CD4-positive, alpha-beta memory T cell (primary cell): ENCODE results near the gene PLG. TPM values are rescaled to one million over a fixed set of nuclear protein-coding genes. Genes with fewer than 3 reads are reported as not detected.
A peak's percentile ranks its signal among the peaks of the same experiment; 100 is the strongest.

ENCODE experiments used
- CTCF ChIA-PET: fragments of 350-600 bp; sonication (Branson Sonifier 250); formaldehyde crosslinking; loops from one replicate; lab custom pipeline; 2021; ENCODE audit warnings: inconsistent platforms; ENCODE audit not compliant: partially characterized antibody; lab: Charles Lee
- POLR2A ChIA-PET: fragments of 350-600 bp; sonication (Branson Sonifier 250); formaldehyde crosslinking; loops from one replicate; lab custom pipeline; 2021; ENCODE audit not compliant: partially characterized antibody; lab: Charles Lee
- DNase-seq, 5 donors: peaks; one replicate each; pipeline versions ENCODE4 v3.0.0 to v3.0.0-alpha.2; 2020 to 2022; ENCODE audit warnings: mixed read lengths in 1 of 5
- H3K27ac ChIP-seq: one replicate; pipeline ENCODE4 v1.7.0; 2013; ENCODE audit warnings: low read depth, low read length
- H3K27me3 ChIP-seq: 2 replicates; pipeline ENCODE4 v1.7.0; 2013; ENCODE audit warnings: mild to moderate bottlenecking, low read length, moderate library complexity; ENCODE audit not compliant: insufficient read depth
- H3K36me3 ChIP-seq: 2 replicates; pipeline ENCODE4 v1.7.0; 2013; ENCODE audit warnings: mild to moderate bottlenecking, low read length, moderate library complexity; ENCODE audit not compliant: insufficient read depth
- H3K4me1 ChIP-seq: 2 replicates; pipeline ENCODE4 v1.7.0; 2013; ENCODE audit warnings: mild to moderate bottlenecking, low read length, moderate library complexity; ENCODE audit not compliant: insufficient read depth
- H3K4me3 ChIP-seq, 2 donors: one replicate each; pipeline ENCODE4 v1.7.0; 2013; ENCODE audit warnings: low read length in 2 of 2, mild to moderate bottlenecking in 1 of 2
- H3K9me3 ChIP-seq, 2 donors: one replicate each; pipeline ENCODE4 v1.7.0; 2013; ENCODE audit warnings: low read length in 2 of 2, control low read depth in 1 of 2; ENCODE audit not compliant: control insufficient read depth in 1 of 2
- H3K27ac Mint-ChIP-seq, 7 donors: one replicate each; pipeline ENCODE4 v1.8.0; 2020 to 2021; ENCODE audit warnings: mixed read lengths in 7 of 7, mild to moderate bottlenecking in 6 of 7, inconsistent platforms in 3 of 7, moderate library complexity in 3 of 7
- H3K27me3 Mint-ChIP-seq, 2 donors: one replicate each; pipeline ENCODE4 v1.8.0; 2020 to 2021; ENCODE audit warnings: mixed read lengths in 2 of 2
- H3K36me3 Mint-ChIP-seq, 2 donors: one replicate each; pipeline ENCODE4 v1.8.0; 2020 to 2021; ENCODE audit warnings: mixed read lengths in 2 of 2, inconsistent platforms in 1 of 2, mild to moderate bottlenecking in 1 of 2
- H3K4me1 Mint-ChIP-seq, 4 donors: one replicate each; pipeline ENCODE4 v1.8.0; 2020 to 2021; ENCODE audit warnings: mixed read lengths in 4 of 4, mild to moderate bottlenecking in 1 of 4
- H3K4me3 Mint-ChIP-seq, 8 donors: one replicate each; pipeline ENCODE4 v1.8.0; 2020 to 2021; ENCODE audit warnings: mixed read lengths in 8 of 8, mild to moderate bottlenecking in 7 of 8, moderate library complexity in 6 of 8, inconsistent platforms in 3 of 8
- H3K9me3 Mint-ChIP-seq, 8 donors: one replicate each; pipeline ENCODE4 v1.8.0; 2020 to 2021; ENCODE audit warnings: mixed read lengths in 8 of 8, mild to moderate bottlenecking in 5 of 8, inconsistent platforms in 3 of 8, moderate library complexity in 1 of 8
- intact Hi-C: fragments of 100-400 bp; cut with micrococcal nuclease; formaldehyde crosslinking; loops from one replicate; pipeline ENCODE4 v1.15.1; 2023
- polyA plus RNA-seq, 2 donors: library from polyadenylated mRNA; unstranded; fragments of 300-500 nt; fragmentation: Illumina TruSeq; gene quantifications; one replicate each; pipeline ENCODE4 v1.2.3, GENCODE V29; 2021
- total RNA-seq, 2 experiments: library from RNA; stranded (reverse); gene quantifications; one replicate each; pipeline ENCODE4 v1.2.3, GENCODE V29; 2021

The PLG gene
- total and polyA plus RNA-seq, 4 experiments from 2014 or later: 0.69 to 0.73 TPM; not detected in 2

DNA sequence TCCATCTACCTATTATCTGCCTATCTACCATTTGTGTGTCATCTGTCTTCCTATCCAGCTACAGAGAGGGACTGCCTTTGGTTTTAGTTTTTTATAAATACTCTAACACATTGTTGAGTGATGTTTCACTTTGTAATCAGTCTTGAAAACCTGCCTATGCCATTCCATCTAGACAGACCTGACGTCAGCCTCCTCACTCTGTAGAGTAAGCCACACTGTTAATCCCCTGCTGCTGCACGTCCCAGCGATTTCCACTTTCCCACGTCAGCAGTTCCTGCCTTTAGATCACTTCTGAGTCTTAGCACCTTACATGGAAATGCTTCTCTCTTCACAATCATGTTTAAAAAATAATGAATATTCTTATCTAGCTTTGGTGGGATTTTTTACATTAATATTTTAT, 54.8 kb downstream of the PLG start:
- ChIA-PET CTCF (interaction anchor here (1.3 kb wide), 1 partner anchor 10 kb away, joined by 4 read pairs; no protein-coding TSS in a partner anchor), POLR2A (no interaction called here)
- H3K4me3 Mint-ChIP-seq: no peak overlapping the region
- H3K9me3 Mint-ChIP-seq: peaks cover 0 to 15% (median 6%) of the 10 kb centered on the region in 8 donors
- no peaks in the 10 kb centered on the region for H3K4me1 Mint-ChIP-seq
- H3K27ac Mint-ChIP-seq: no peak overlapping the region
- Histone ChIP-seq H3K27ac (no peak overlapping the region), H3K27me3 (peaks cover 3% of the 10 kb centered on the region), H3K36me3 (no peaks in the 10 kb centered on the region), H3K9me3 (no peaks in the 10 kb centered on the region), H3K4me3 (no peak overlapping the region), H3K4me1 (no peaks in the 10 kb centered on the region)
- intact Hi-C loops: no loop called here
- peaks cover 16 to 22% of the 10 kb centered on the region in 2 donors for H3K27me3 Mint-ChIP-seq
- no peaks in the 10 kb centered on the region for H3K36me3 Mint-ChIP-seq
- no peak for DNase-seq

DNA sequence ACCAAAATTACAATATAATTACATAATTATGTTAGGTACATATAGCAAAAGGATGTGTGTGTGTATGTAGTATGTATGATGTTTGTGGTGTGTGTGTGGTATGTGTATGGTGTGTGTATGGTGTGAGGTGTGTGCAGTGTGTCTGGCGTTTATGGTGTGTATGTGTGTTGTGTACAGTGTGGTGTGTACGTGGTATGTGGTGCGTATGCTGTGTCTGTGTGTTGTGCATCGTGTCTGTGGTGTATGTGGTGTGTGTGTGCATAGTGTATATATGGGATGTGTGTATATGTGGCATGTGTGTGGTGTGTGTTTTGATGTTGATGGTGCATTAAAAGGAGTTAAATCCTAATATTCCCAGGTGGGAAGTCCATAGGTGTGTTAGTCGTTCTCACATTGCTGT, 62.8 kb downstream of the PLG start:
- H3K9me3 Mint-ChIP-seq: peaks cover 3 to 17% (median 9%) of the 10 kb centered on the region in 8 donors

DNA sequence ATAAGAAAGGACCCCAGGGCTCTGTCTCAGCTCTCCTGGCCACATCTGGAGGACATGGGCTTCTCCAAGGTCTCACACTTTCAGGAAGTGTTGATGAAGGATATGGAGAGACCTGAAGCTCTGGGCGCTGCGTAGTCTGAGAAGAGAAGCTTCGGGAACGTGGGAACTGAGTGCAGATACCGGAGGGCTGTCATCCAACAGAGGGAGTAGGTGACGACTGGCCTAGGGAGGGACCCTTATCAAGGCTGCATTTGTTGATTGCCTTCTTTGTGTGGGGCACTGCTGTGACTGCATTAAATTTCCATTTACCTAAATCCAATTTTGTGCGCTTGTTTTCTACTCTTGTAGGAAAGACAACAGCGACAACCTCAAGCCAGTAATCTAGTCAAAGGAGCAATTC, 63.4 kb downstream of the PLG start:
- H3K36me3 Mint-ChIP-seq: no peaks in the 10 kb centered on the region
- no peak for DNase-seq
- H3K27me3 Mint-ChIP-seq: peaks cover 17 to 23% of the 10 kb centered on the region in 2 donors
- H3K9me3 ChIP-seq: no peaks in the 10 kb centered on the region
- H3K27ac Mint-ChIP-seq: no peak overlapping the region
- ChIA-PET POLR2A (no interaction called here), CTCF (interaction anchor here (1.0 kb wide), 1 partner anchor 902 kb away, joined by 3 read pairs; no protein-coding TSS in a partner anchor)
- H3K4me1 Mint-ChIP-seq: peaks cover 3 to 8% (median 6%) of the 10 kb centered on the region in 4 donors
- no peak overlapping the region for H3K27ac ChIP-seq
- H3K4me1 ChIP-seq: no peaks in the 10 kb centered on the region
- no peak overlapping the region for H3K4me3 ChIP-seq
- intact Hi-C loops: no loop called here
- H3K9me3 Mint-ChIP-seq: peaks cover 3 to 14% (median 9%) of the 10 kb centered on the region in 8 donors
- H3K4me3 Mint-ChIP-seq: no peak overlapping the region
- no peaks in the 10 kb centered on the region for H3K36me3 ChIP-seq
- no peaks in the 10 kb centered on the region for H3K27me3 ChIP-seq

More for the DNA sequence above, 62.8 kb downstream of the PLG start:
- H3K4me1 Mint-ChIP-seq: peaks cover 3 to 8% (median 6%) of the 10 kb centered on the region in 4 donors
- H3K27me3 Mint-ChIP-seq: peaks cover 18 to 23% of the 10 kb centered on the region in 2 donors
- H3K27me3 ChIP-seq: no peaks in the 10 kb centered on the region
- no peak overlapping the region for H3K27ac Mint-ChIP-seq
- CTCF ChIA-PET: no interaction called here
- no peaks in the 10 kb centered on the region for H3K36me3 Mint-ChIP-seq
- no peaks in the 10 kb centered on the region for H3K4me1 ChIP-seq
- no peak for DNase-seq
- POLR2A ChIA-PET: no interaction called here
- H3K4me3 ChIP-seq: no peak overlapping the region
- no peak overlapping the region for H3K27ac ChIP-seq
- intact Hi-C loops: no loop called here
- no peaks in the 10 kb centered on the region for H3K9me3 ChIP-seq
- no peak overlapping the region for H3K4me3 Mint-ChIP-seq
- no peaks in the 10 kb centered on the region for H3K36me3 ChIP-seq

DNA sequence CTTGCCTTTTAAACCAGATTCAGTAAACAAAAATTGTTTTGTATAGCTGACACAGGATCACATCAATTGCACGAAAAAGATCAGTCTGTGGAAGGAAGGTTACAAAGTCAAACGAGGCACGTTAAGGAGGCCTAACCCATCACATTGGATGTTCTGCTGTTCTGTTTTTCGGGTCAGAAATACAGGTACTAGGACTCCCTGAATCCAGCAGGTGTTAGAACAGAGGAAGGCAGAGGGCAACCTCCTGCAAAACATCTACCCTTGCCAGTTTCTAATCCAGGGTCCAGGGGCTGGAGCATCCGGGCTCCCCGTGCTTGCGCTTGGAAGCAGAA, 64.6 kb downstream of the PLG start:
- Mint-ChIP-seq H3K9me3 (peaks cover 3 to 12% (median 7%) of the 10 kb centered on the region in 8 donors), H3K4me1 (peaks cover 3 to 8% (median 6%) of the 10 kb centered on the region in 4 donors), H3K4me3 (peak overlapping the region in 6 of 8 donors; percentile 1 to 67 (median 49)), H3K36me3 (no peaks in the 10 kb centered on the region), H3K27me3 (peaks cover 18 to 23% of the 10 kb centered on the region in 2 donors), H3K27ac (no peak overlapping the region)
- Histone ChIP-seq H3K36me3 (no peaks in the 10 kb centered on the region), H3K27ac (no peak overlapping the region), H3K27me3 (no peaks in the 10 kb centered on the region), H3K9me3 (no peaks in the 10 kb centered on the region), H3K4me1 (no peaks in the 10 kb centered on the region), H3K4me3 (no peak overlapping the region)
- CTCF ChIA-PET: interaction anchor here (1.0 to 1.6 kb wide), 2 partner anchors 10 to 903 kb away, joined by 3 to 4 read pairs; no protein-coding TSS in a partner anchor
- DNase-seq: no peak
- intact Hi-C loops: loop anchor here (2.0 kb wide), 1 partner anchor 246 kb away; no protein-coding TSS in a partner anchor
- POLR2A ChIA-PET: no interaction called here

DNA sequence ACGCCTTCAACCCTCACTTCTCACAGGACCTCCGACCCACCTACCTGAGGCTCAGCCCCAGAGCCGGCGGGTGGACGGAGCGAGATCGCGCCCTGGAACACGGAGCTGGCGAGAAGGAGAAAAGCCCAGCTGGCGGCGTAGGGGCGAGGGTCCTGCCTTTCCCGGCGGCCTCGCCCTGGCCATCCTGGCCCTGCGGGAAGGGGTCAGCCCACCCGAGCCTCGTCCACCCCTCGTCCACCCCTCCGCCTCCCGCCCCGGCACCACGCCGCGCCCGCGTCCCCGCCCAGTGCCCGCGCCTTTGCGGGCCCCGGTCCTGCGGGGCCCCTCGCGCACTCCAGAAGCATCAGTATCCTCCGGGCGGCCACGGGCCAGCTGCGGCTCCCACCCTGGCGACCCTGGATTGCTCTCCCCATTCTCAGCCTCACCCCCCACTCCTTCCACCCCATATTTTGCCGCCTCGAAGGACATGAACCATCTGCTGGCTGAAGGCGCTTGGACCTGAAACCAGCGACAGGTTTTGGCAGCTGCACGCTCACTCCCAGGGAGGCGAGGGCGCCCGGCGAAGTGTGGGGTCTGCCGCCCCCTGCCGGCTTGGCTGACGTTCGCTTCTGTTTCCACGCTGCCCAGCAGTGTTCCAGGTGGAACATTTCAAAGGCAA, 65.1 kb downstream of the PLG start:
- peak overlapping the region; percentile 59 to 85 (median 75) for H3K4me3 Mint-ChIP-seq
- Histone ChIP-seq H3K36me3 (no peaks in the 10 kb centered on the region), H3K27me3 (no peaks in the 10 kb centered on the region), H3K4me3 (no peak overlapping the region), H3K4me1 (no peaks in the 10 kb centered on the region), H3K27ac (no peak overlapping the region), H3K9me3 (no peaks in the 10 kb centered on the region)
- peaks cover 2 to 7% (median 4%) of the 10 kb centered on the region in 8 donors for H3K9me3 Mint-ChIP-seq
- POLR2A ChIA-PET: no interaction called here
- peaks cover 21 to 23% of the 10 kb centered on the region in 2 donors for H3K27me3 Mint-ChIP-seq
- no peak overlapping the region for H3K27ac Mint-ChIP-seq
- no peaks in the 10 kb centered on the region for H3K36me3 Mint-ChIP-seq
- peaks cover 3 to 8% (median 6%) of the 10 kb centered on the region in 4 donors for H3K4me1 Mint-ChIP-seq
- CTCF ChIA-PET: interaction anchor here (0.8 to 1.6 kb wide), 2 partner anchors 11 to 12 kb away, joined by 4 read pairs; no protein-coding TSS in a partner anchor
- DNase-seq: peak; percentile 22 to 41 (median 35)
- intact Hi-C loops: loop anchor here (2.0 kb wide), 1 partner anchor 246 kb away; no protein-coding TSS in a partner anchor

DNA sequence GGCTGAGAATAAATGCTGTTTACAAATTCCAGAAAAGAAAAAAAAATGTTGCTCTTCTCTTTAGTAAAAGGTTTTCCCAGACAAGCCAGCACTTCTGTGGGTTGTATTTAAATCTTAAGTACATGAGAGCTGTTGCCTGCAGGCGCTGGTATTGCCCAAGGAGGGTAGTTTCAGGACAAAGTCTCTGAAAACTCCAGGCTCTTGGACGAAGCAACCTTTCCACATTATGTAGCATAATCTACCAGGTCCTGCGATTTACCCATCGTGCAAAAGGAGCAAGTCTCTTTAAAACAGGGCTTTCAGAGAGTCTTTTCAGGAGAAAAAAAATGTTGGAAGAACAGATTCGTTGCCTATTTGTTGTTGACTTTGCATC, 65.6 kb downstream of the PLG start:
- no peaks in the 10 kb centered on the region for H3K4me1 ChIP-seq
- H3K9me3 ChIP-seq: no peaks in the 10 kb centered on the region
- no peaks in the 10 kb centered on the region for H3K27me3 ChIP-seq
- peak overlapping the region in 7 of 8 donors; percentile 59 to 85 (median 75) for H3K4me3 Mint-ChIP-seq
- no peak overlapping the region for H3K27ac ChIP-seq
- H3K4me3 ChIP-seq: no peak overlapping the region
- ChIA-PET CTCF (interaction anchor here (0.8 to 1.6 kb wide), 2 partner anchors 11 to 12 kb away, joined by 4 read pairs; no protein-coding TSS in a partner anchor), POLR2A (no interaction called here)
- H3K36me3 Mint-ChIP-seq: no peaks in the 10 kb centered on the region
- peaks cover 0 to 3% (median under 1%) of the 10 kb centered on the region in 8 donors for H3K9me3 Mint-ChIP-seq
- intact Hi-C loops: loop anchor here (2.0 kb wide), 1 partner anchor 247 kb away; no protein-coding TSS in a partner anchor
- H3K4me1 Mint-ChIP-seq: peaks cover 3 to 8% (median 6%) of the 10 kb centered on the region in 4 donors
- no peak for DNase-seq
- no peak overlapping the region for H3K27ac Mint-ChIP-seq
- H3K36me3 ChIP-seq: no peaks in the 10 kb centered on the region
- peaks cover 18 to 23% of the 10 kb centered on the region in 2 donors for H3K27me3 Mint-ChIP-seq

DNA sequence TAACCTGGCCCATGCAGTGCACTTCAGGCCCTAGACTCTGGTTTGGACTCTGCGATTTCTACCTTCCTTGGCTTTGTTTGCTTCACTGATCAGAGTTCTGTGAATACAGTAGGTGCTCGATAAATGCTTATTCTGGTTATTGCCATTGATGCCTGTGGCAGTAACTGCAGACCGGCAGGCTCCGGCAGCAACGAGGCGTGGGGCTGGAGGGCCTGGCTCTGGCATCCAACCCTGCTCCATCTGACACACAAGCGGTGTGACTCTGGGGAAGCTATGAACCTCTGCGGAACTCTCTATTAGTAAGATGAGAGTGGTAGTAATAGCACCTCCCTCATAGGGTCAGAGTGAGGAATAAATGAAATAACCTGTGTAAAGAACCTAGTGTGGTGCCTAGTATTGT, 66.1 kb downstream of the PLG start:
- H3K27me3 ChIP-seq: no peaks in the 10 kb centered on the region
- H3K36me3 Mint-ChIP-seq: no peaks in the 10 kb centered on the region
- no peaks in the 10 kb centered on the region for H3K9me3 Mint-ChIP-seq
- H3K9me3 ChIP-seq: no peaks in the 10 kb centered on the region
- H3K4me1 ChIP-seq: no peaks in the 10 kb centered on the region
- peaks cover 16 to 23% of the 10 kb centered on the region in 2 donors for H3K27me3 Mint-ChIP-seq
- H3K4me1 Mint-ChIP-seq: peaks cover 3 to 8% (median 6%) of the 10 kb centered on the region in 4 donors
- H3K4me3 Mint-ChIP-seq: peak overlapping the region in 6 of 8 donors; percentile 0 to 58 (median 24)
- DNase-seq: no peak
- H3K27ac ChIP-seq: no peak overlapping the region
- no peak overlapping the region for H3K27ac Mint-ChIP-seq
- POLR2A ChIA-PET: no interaction called here
- CTCF ChIA-PET: interaction anchor here (0.8 kb wide), 1 partner anchor 13 kb away, joined by 4 read pairs; no protein-coding TSS in a partner anchor
- no peaks in the 10 kb centered on the region for H3K36me3 ChIP-seq
- H3K4me3 ChIP-seq: no peak overlapping the region
- intact Hi-C loops: no loop called here
